ENCODE data around the gene FGF14. TPM values are rescaled to one million over a fixed set of nuclear protein-coding genes. Genes with fewer than 3 reads are reported as not detected.

Gene FGF14
- total and polyA plus RNA-seq, 4 experiments from 2014 or later = 0.33 to 0.55 (median 0.35) TPM; not detected in 1

- Mint-ChIP-seq H3K27me3 (peaks cover 9 to 10% of the 10 kb centered on the region in 2 donors), H3K9me3 (no peaks in the 10 kb centered on the region), H3K4me3 (no peak overlapping the region), H3K36me3 (no peaks in the 10 kb centered on the region), H3K4me1 (no peaks in the 10 kb centered on the region), H3K27ac (no peak overlapping the region)
- POLR2A ChIA-PET (ENCODE audit: partially characterized antibody) = no interaction called here
- no peaks in the 10 kb centered on the region for H3K36me3 ChIP-seq (ENCODE audit: insufficient read depth, low read length)
- H3K27ac ChIP-seq (ENCODE audit: low read depth, low read length) = no peak overlapping the region
- no peaks in the 10 kb centered on the region for H3K27me3 ChIP-seq (ENCODE audit: insufficient read depth, low read length)
- H3K4me1 ChIP-seq (ENCODE audit: insufficient read depth, low read length) = no peaks in the 10 kb centered on the region
- H3K9me3 ChIP-seq (ENCODE audit: control insufficient read depth in 1 of 2, low read length in 2 of 2) = no peaks in the 10 kb centered on the region
- CTCF ChIA-PET (ENCODE audit: partially characterized antibody) = interaction anchor here (1.7 to 5.5 kb wide), 2 partner anchors 20 to 241 kb away, joined by 4 to 24 read pairs; no protein-coding TSS in a partner anchor
- intact Hi-C loops (cut with micrococcal nuclease) = no loop called here
- H3K4me3 ChIP-seq (ENCODE audit: low read length in 2 of 2) = no peak overlapping the region
- no peak for DNase-seq
These were observed 646.5 kb downstream of the FGF14 start for GRCh38 chr13:101755228-101755887.

GRCh38 chr13:101752432-101752831 lies 649.4 kb downstream of the FGF14 start:
- CTCF ChIA-PET (ENCODE audit: partially characterized antibody) = no interaction called here

GRCh38 chr13:101751488-101751887 lies 650.4 kb downstream of the FGF14 start:
- H3K27ac Mint-ChIP-seq = no peak overlapping the region
- no peaks in the 10 kb centered on the region for H3K27me3 ChIP-seq (ENCODE audit: insufficient read depth, low read length)
- H3K9me3 ChIP-seq (ENCODE audit: control insufficient read depth in 1 of 2, low read length in 2 of 2) = no peaks in the 10 kb centered on the region
- no peaks in the 10 kb centered on the region for H3K4me1 ChIP-seq (ENCODE audit: insufficient read depth, low read length)
- no peak for DNase-seq
- no peak overlapping the region for H3K4me3 ChIP-seq (ENCODE audit: low read length in 2 of 2)
- ChIA-PET CTCF (ENCODE audit: partially characterized antibody) (interaction anchor here (1.1 kb wide), 1 partner anchor 237 kb away, joined by 3 read pairs; no protein-coding TSS in a partner anchor), POLR2A (ENCODE audit: partially characterized antibody) (no interaction called here)
- no peak overlapping the region for H3K4me3 Mint-ChIP-seq
- no peaks in the 10 kb centered on the region for H3K9me3 Mint-ChIP-seq
- peaks cover 10 to 11% of the 10 kb centered on the region in 2 donors for H3K27me3 Mint-ChIP-seq
- no peak overlapping the region for H3K27ac ChIP-seq (ENCODE audit: low read depth, low read length)
- no peaks in the 10 kb centered on the region for H3K36me3 ChIP-seq (ENCODE audit: insufficient read depth, low read length)
- no peaks in the 10 kb centered on the region for H3K4me1 Mint-ChIP-seq
- H3K36me3 Mint-ChIP-seq = no peaks in the 10 kb centered on the region
- intact Hi-C loops (cut with micrococcal nuclease) = no loop called here

More at GRCh38 chr13:101752432-101752831, 649.4 kb downstream of the FGF14 start:
- Histone ChIP-seq H3K9me3 (ENCODE audit: control insufficient read depth in 1 of 2, low read length in 2 of 2) (no peaks in the 10 kb centered on the region), H3K4me3 (ENCODE audit: low read length in 2 of 2) (no peak overlapping the region), H3K36me3 (ENCODE audit: insufficient read depth, low read length) (no peaks in the 10 kb centered on the region), H3K27ac (ENCODE audit: low read depth, low read length) (no peak overlapping the region), H3K4me1 (ENCODE audit: insufficient read depth, low read length) (no peaks in the 10 kb centered on the region), H3K27me3 (ENCODE audit: insufficient read depth, low read length) (no peaks in the 10 kb centered on the region)
- POLR2A ChIA-PET (ENCODE audit: partially characterized antibody) = no interaction called here
- no peak overlapping the region for H3K27ac Mint-ChIP-seq
- no peaks in the 10 kb centered on the region for H3K9me3 Mint-ChIP-seq
- intact Hi-C loops (cut with micrococcal nuclease) = no loop called here
- DNase-seq = no peak
- no peak overlapping the region for H3K4me3 Mint-ChIP-seq
- H3K4me1 Mint-ChIP-seq = no peaks in the 10 kb centered on the region
- no peaks in the 10 kb centered on the region for H3K36me3 Mint-ChIP-seq
- peaks cover 9% of the 10 kb centered on the region in 2 donors for H3K27me3 Mint-ChIP-seq

GRCh38 chr13:101749584-101749983 lies 652.3 kb downstream of the FGF14 start:
- Mint-ChIP-seq H3K4me1 (no peaks in the 10 kb centered on the region), H3K4me3 (no peak overlapping the region), H3K36me3 (no peaks in the 10 kb centered on the region), H3K9me3 (no peaks in the 10 kb centered on the region), H3K27me3 (peaks cover 14 to 19% of the 10 kb centered on the region in 2 donors), H3K27ac (no peak overlapping the region)
- intact Hi-C loops (cut with micrococcal nuclease) = no loop called here
- DNase-seq = no peak
- Histone ChIP-seq H3K27ac (ENCODE audit: low read depth, low read length) (no peak overlapping the region), H3K36me3 (ENCODE audit: insufficient read depth, low read length) (no peaks in the 10 kb centered on the region), H3K9me3 (ENCODE audit: control insufficient read depth in 1 of 2, low read length in 2 of 2) (no peaks in the 10 kb centered on the region), H3K27me3 (ENCODE audit: insufficient read depth, low read length) (no peaks in the 10 kb centered on the region), H3K4me1 (ENCODE audit: insufficient read depth, low read length) (no peaks in the 10 kb centered on the region), H3K4me3 (ENCODE audit: low read length in 2 of 2) (no peak overlapping the region)
- ChIA-PET CTCF (ENCODE audit: partially characterized antibody) (no interaction called here), POLR2A (ENCODE audit: partially characterized antibody) (no interaction called here)

- H3K4me3 Mint-ChIP-seq = no peak overlapping the region
- Histone ChIP-seq H3K4me3 (ENCODE audit: low read length in 2 of 2) (no peak overlapping the region), H3K36me3 (ENCODE audit: insufficient read depth, low read length) (no peaks in the 10 kb centered on the region), H3K27ac (ENCODE audit: low read depth, low read length) (no peak overlapping the region), H3K27me3 (ENCODE audit: insufficient read depth, low read length) (no peaks in the 10 kb centered on the region), H3K9me3 (ENCODE audit: control insufficient read depth in 1 of 2, low read length in 2 of 2) (no peaks in the 10 kb centered on the region), H3K4me1 (ENCODE audit: insufficient read depth, low read length) (no peaks in the 10 kb centered on the region)
- ChIA-PET POLR2A (ENCODE audit: partially characterized antibody) (no interaction called here), CTCF (ENCODE audit: partially characterized antibody) (no interaction called here)
- H3K4me1 Mint-ChIP-seq = no peaks in the 10 kb centered on the region
- H3K9me3 Mint-ChIP-seq = no peaks in the 10 kb centered on the region
- no peaks in the 10 kb centered on the region for H3K36me3 Mint-ChIP-seq
- no peak overlapping the region for H3K27ac Mint-ChIP-seq
- peaks cover 14% of the 10 kb centered on the region in 2 donors for H3K27me3 Mint-ChIP-seq
- intact Hi-C loops (cut with micrococcal nuclease) = no loop called here
- no peak for DNase-seq
These were observed 654.8 kb downstream of the FGF14 start for GRCh38 chr13:101747039-101747438.

GRCh38 chr13:101746513-101746912 lies 655.3 kb downstream of the FGF14 start:
- Histone ChIP-seq H3K4me1 (ENCODE audit: insufficient read depth, low read length) (no peaks in the 10 kb centered on the region), H3K9me3 (ENCODE audit: control insufficient read depth in 1 of 2, low read length in 2 of 2) (no peaks in the 10 kb centered on the region), H3K27me3 (ENCODE audit: insufficient read depth, low read length) (no peaks in the 10 kb centered on the region), H3K36me3 (ENCODE audit: insufficient read depth, low read length) (no peaks in the 10 kb centered on the region), H3K4me3 (ENCODE audit: low read length in 2 of 2) (no peak overlapping the region), H3K27ac (ENCODE audit: low read depth, low read length) (no peak overlapping the region)
- ChIA-PET CTCF (ENCODE audit: partially characterized antibody) (no interaction called here), POLR2A (ENCODE audit: partially characterized antibody) (no interaction called here)
- H3K27me3 Mint-ChIP-seq = peaks cover 13 to 14% of the 10 kb centered on the region in 2 donors
- no peaks in the 10 kb centered on the region for H3K4me1 Mint-ChIP-seq
- intact Hi-C loops (cut with micrococcal nuclease) = no loop called here
- no peaks in the 10 kb centered on the region for H3K9me3 Mint-ChIP-seq
- H3K27ac Mint-ChIP-seq = no peak overlapping the region
- no peaks in the 10 kb centered on the region for H3K36me3 Mint-ChIP-seq
- DNase-seq = no peak
- H3K4me3 Mint-ChIP-seq = no peak overlapping the region

- Mint-ChIP-seq H3K27me3 (no peaks in the 10 kb centered on the region), H3K4me3 (no peak overlapping the region), H3K4me1 (no peaks in the 10 kb centered on the region), H3K36me3 (no peaks in the 10 kb centered on the region), H3K27ac (no peak overlapping the region), H3K9me3 (no peaks in the 10 kb centered on the region)
- Histone ChIP-seq H3K4me3 (ENCODE audit: low read length in 2 of 2) (no peak overlapping the region), H3K27ac (ENCODE audit: low read depth, low read length) (no peak overlapping the region), H3K4me1 (ENCODE audit: insufficient read depth, low read length) (no peaks in the 10 kb centered on the region), H3K36me3 (ENCODE audit: insufficient read depth, low read length) (no peaks in the 10 kb centered on the region), H3K27me3 (ENCODE audit: insufficient read depth, low read length) (no peaks in the 10 kb centered on the region), H3K9me3 (ENCODE audit: control insufficient read depth in 1 of 2, low read length in 2 of 2) (no peaks in the 10 kb centered on the region)
- POLR2A ChIA-PET (ENCODE audit: partially characterized antibody) = no interaction called here
- no peak for DNase-seq
- intact Hi-C loops (cut with micrococcal nuclease) = no loop called here
- CTCF ChIA-PET (ENCODE audit: partially characterized antibody) = no interaction called here
These were observed 662.3 kb downstream of the FGF14 start for GRCh38 chr13:101739382-101740178.

Data from CD4-positive, alpha-beta memory T cell (primary cell).